ENCODE data around the gene RSPO3.

RSPO3 gene

GRCh38 chr6:127124172-127124571 lies 5.7 kb downstream of the RSPO3 start:
- no peak for DNase-seq (ENCODE audit: low read depth, low spot score)
- in situ Hi-C loops (cut with HindIII; ENCODE audit: low sequenced_read_pairs) = no loop called here

GRCh38 chr6:127124680-127125079 lies 6.2 kb downstream of the RSPO3 start:
- no peak overlapping the region for H3K4me3 ChIP-seq (ENCODE audit: low read depth, low read length)
- DNase-seq (ENCODE audit: low read depth, low spot score) = no peak
- TF ChIP-seq CTCF (IDR thresholded peaks at IDR 0.05; ENCODE audit: low read depth, low read length) = no peak
- in situ Hi-C loops (cut with HindIII; ENCODE audit: low sequenced_read_pairs) = no loop called here

More at GRCh38 chr6:127124172-127124571, 5.7 kb downstream of the RSPO3 start:
- no peak for TF ChIP-seq CTCF (IDR thresholded peaks at IDR 0.05; ENCODE audit: low read depth, low read length)
- H3K4me3 ChIP-seq (ENCODE audit: low read depth, low read length) = no peak overlapping the region

GRCh38 chr6:127128066-127128465 lies 9.6 kb downstream of the RSPO3 start:
- DNase-seq (ENCODE audit: low read depth, low spot score) = no peak
- no peak overlapping the region for H3K4me3 ChIP-seq (ENCODE audit: low read depth, low read length)
- no peak for TF ChIP-seq CTCF (IDR thresholded peaks at IDR 0.05; ENCODE audit: low read depth, low read length)
- in situ Hi-C loops (cut with HindIII; ENCODE audit: low sequenced_read_pairs) = no loop called here

- DNase-seq (ENCODE audit: low read depth, low spot score) = no peak
- in situ Hi-C loops (cut with HindIII; ENCODE audit: low sequenced_read_pairs) = no loop called here
- H3K4me3 ChIP-seq (ENCODE audit: low read depth, low read length) = no peak overlapping the region
- TF ChIP-seq CTCF (IDR thresholded peaks at IDR 0.05; ENCODE audit: low read depth, low read length) = no peak
Observed at GRCh38 chr6:127129251-127129650, 10.8 kb downstream of the RSPO3 start.

- no peak overlapping the region for H3K4me3 ChIP-seq (ENCODE audit: low read depth, low read length)
- no peak for DNase-seq (ENCODE audit: low read depth, low spot score)
- in situ Hi-C loops (cut with HindIII; ENCODE audit: low sequenced_read_pairs) = no loop called here
- no peak for TF ChIP-seq CTCF (IDR thresholded peaks at IDR 0.05; ENCODE audit: low read depth, low read length)
Observed at GRCh38 chr6:127131275-127131674, 12.8 kb downstream of the RSPO3 start.

- TF ChIP-seq CTCF (IDR thresholded peaks at IDR 0.05; ENCODE audit: low read depth, low read length) = no peak
- in situ Hi-C loops (cut with HindIII; ENCODE audit: low sequenced_read_pairs) = no loop called here
- DNase-seq (ENCODE audit: low read depth, low spot score) = no peak
- no peak overlapping the region for H3K4me3 ChIP-seq (ENCODE audit: low read depth, low read length)
Observed at GRCh38 chr6:127131772-127132376, 13.4 kb downstream of the RSPO3 start.
